CD4-positive, alpha-beta T cell treated with Interleukin-4 for 4 hours (primary cell): Measurements from ENCODE around the gene CAVIN2.

Experiments used
- DNase-seq: peaks from one replicate; pipeline ENCODE4 v3.0.0-alpha.2; 2020

Gene CAVIN2

GRCh38 chr2:191846515-191847476 is at the start of gene CAVIN2:
CAVIN2 (minus strand) TSS chr2:191847088; CDS start chr2:191846925, 163 bp downstream.
- DNase-seq: no peak

- DNase-seq: no peak
Measured at GRCh38 chr2:191895743-191896142, 48.9 kb upstream of the CAVIN2 start.

GRCh38 chr2:191895195-191895594 is 48.3 kb upstream of the CAVIN2 start:
- DNase-seq: no peak

GRCh38 chr2:191894681-191895147 is 47.8 kb upstream of the CAVIN2 start:
- no peak for DNase-seq

- no peak for DNase-seq
Measured at GRCh38 chr2:191892391-191892790, 45.5 kb upstream of the CAVIN2 start.

GRCh38 chr2:191891656-191892055 is 44.8 kb upstream of the CAVIN2 start:
- no peak for DNase-seq

GRCh38 chr2:191889931-191890330 is 43.0 kb upstream of the CAVIN2 start:
- DNase-seq: no peak

GRCh38 chr2:191888400-191889166 is 41.7 kb upstream of the CAVIN2 start:
- DNase-seq: no peak

GRCh38 chr2:191885650-191886049 is 38.8 kb upstream of the CAVIN2 start:
- DNase-seq: no peak

- no peak for DNase-seq
Measured at GRCh38 chr2:191885098-191885497, 38.2 kb upstream of the CAVIN2 start.

- no peak for DNase-seq
Measured at GRCh38 chr2:191881982-191882816, 35.3 kb upstream of the CAVIN2 start.

- no peak for DNase-seq
Measured at GRCh38 chr2:191878548-191879279, 31.8 kb upstream of the CAVIN2 start.

- no peak for DNase-seq
Measured at GRCh38 chr2:191877875-191878274, 31.0 kb upstream of the CAVIN2 start.

- DNase-seq: no peak
Measured at GRCh38 chr2:191875859-191876258, 29.0 kb upstream of the CAVIN2 start.

- no peak for DNase-seq
Measured at GRCh38 chr2:191870744-191871143, 23.9 kb upstream of the CAVIN2 start.

- no peak for DNase-seq
Measured at GRCh38 chr2:191869781-191870180, 22.9 kb upstream of the CAVIN2 start.

- DNase-seq: no peak
Measured at GRCh38 chr2:191869178-191869577, 22.3 kb upstream of the CAVIN2 start.

GRCh38 chr2:191867507-191867847 is 20.6 kb upstream of the CAVIN2 start:
- no peak for DNase-seq

- DNase-seq: no peak
Measured at GRCh38 chr2:191866675-191867506, 20.0 kb upstream of the CAVIN2 start.

- no peak for DNase-seq
Measured at GRCh38 chr2:191866195-191866594, 19.3 kb upstream of the CAVIN2 start.
